B cell (primary cell): ENCODE measurements around the gene CLN3. TPM values are rescaled to one million over a fixed set of nuclear protein-coding genes. Genes with fewer than 3 reads are reported as not detected.

Experiments
- ATAC-seq: fragments of 200-7000 bp; cut with Tn5 transposase; one replicate; pipeline ENCODE4 v1.10.0; 2021; ENCODE audit warnings: low read depth, mild to moderate bottlenecking, moderate number of reproducible peaks, moderate library complexity
- CTCF ChIA-PET: fragments of 350-600 bp; sonication (Branson Sonifier 250); formaldehyde crosslinking; loops from one replicate; lab custom pipeline; 2021; ENCODE audit warnings: antibody characterized with exemption, inconsistent platforms; lab: Charles Lee
- POLR2A ChIA-PET: fragments of 350-600 bp; sonication (Branson Sonifier 250); formaldehyde crosslinking; loops from one replicate; lab custom pipeline; 2021; ENCODE audit warnings: antibody characterized with exemption; lab: Charles Lee
- DNase-seq: peaks from one replicate; pipeline ENCODE4 v3.0.0; 2013
- H2AFZ ChIP-seq: 2 replicates; pipeline ENCODE4 v1.6.1; 2012; ENCODE audit warnings: mild to moderate bottlenecking, low read depth, low read length; ENCODE audit not compliant: insufficient read depth, poor library complexity, severe bottlenecking
- H3K27ac ChIP-seq, 2 donors: 1 replicate in 1 of 2; 2 replicates in 1 of 2; pipeline ENCODE4 v1.5.1; 2012 to 2013; ENCODE audit warnings: low read length in 2 of 2, mild to moderate bottlenecking in 2 of 2, moderate library complexity in 1 of 2
- H3K27me3 ChIP-seq, 4 experiments: fragments of 200-600 bp in 1 of 4; sonication (generic) in 1 of 4; replicated peaks in 1 of 4; 1 replicate in 2 of 4; 2 replicates in 2 of 4; pipeline versions ENCODE4 v1.6.1 to v1.7.0; 2013 to 2016; ENCODE audit warnings: low read length in 3 of 4, mild to moderate bottlenecking in 2 of 4, mixed read lengths in 1 of 4, moderate library complexity in 1 of 4; ENCODE audit not compliant: insufficient read depth in 4 of 4, control insufficient read depth in 3 of 4; ENCODE audit errors: control extremely low read depth in 1 of 4
- H3K36me3 ChIP-seq, 2 experiments: replicated peaks in 1 of 2; 1 replicate in 1 of 2; 2 replicates in 1 of 2; pipeline versions ENCODE4 v1.6.1 to v1.7.1; 2013; ENCODE audit warnings: low read length in 1 of 2; ENCODE audit not compliant: insufficient read depth in 2 of 2, control insufficient read depth in 1 of 2; ENCODE audit errors: control extremely low read depth in 1 of 2, extremely low read depth in 1 of 2
- H3K4me1 ChIP-seq, 2 donors: fragments of 200-600 bp in 1 of 2; sonication (generic) in 1 of 2; 1 replicate in 1 of 2; 2 replicates in 1 of 2; pipeline versions ENCODE4 v1.5.1 to v1.6.1; 2013 to 2017; ENCODE audit warnings: low read length in 2 of 2; ENCODE audit not compliant: control insufficient read depth in 2 of 2, insufficient read depth in 2 of 2
- H3K4me2 ChIP-seq: replicated peaks from 2 replicates; pipeline ENCODE3; 2012; ENCODE audit warnings: mild to moderate bottlenecking, low read depth, low read length; ENCODE audit not compliant: poor library complexity, severe bottlenecking
- H3K4me3 ChIP-seq, 5 experiments: fragments of 200-600 bp in 1 of 5; sonication (generic) in 1 of 5; 1 replicate in 3 of 5; 2 replicates in 2 of 5; pipeline versions ENCODE4 v1.5.1 to v1.7.0; 2011 to 2016; ENCODE audit warnings: low read length in 4 of 5, mild to moderate bottlenecking in 4 of 5, low read depth in 2 of 5, control low read depth in 1 of 5, moderate library complexity in 1 of 5; ENCODE audit not compliant: insufficient read depth in 1 of 5; ENCODE audit errors: control extremely low read depth in 1 of 5, extremely low read depth in 1 of 5
- H3K79me2 ChIP-seq: fragments of 200-600 bp; sonication (generic); one replicate; pipeline ENCODE4 v1.6.0; 2016; ENCODE audit warnings: low read length; ENCODE audit not compliant: control insufficient read depth, insufficient read depth
- H3K9ac ChIP-seq: fragments of 200-600 bp; sonication (generic); 2 replicates; pipeline ENCODE4 v1.6.1; 2017; ENCODE audit warnings: mild to moderate bottlenecking, low read length, moderate library complexity
- H3K9me3 ChIP-seq, 3 donors: one replicate each; pipeline versions ENCODE4 v1.6.1 to v1.7.1; 2013; ENCODE audit warnings: low read length in 2 of 3; ENCODE audit not compliant: control insufficient read depth in 2 of 3, insufficient read depth in 1 of 3; ENCODE audit errors: control extremely low read depth in 1 of 3
- H4K20me1 ChIP-seq: 2 replicates; pipeline ENCODE4 v1.6.0; 2012; ENCODE audit warnings: mild to moderate bottlenecking, low read length; ENCODE audit not compliant: insufficient read depth, control insufficient read depth, poor library complexity, severe bottlenecking
- H3K27ac Mint-ChIP-seq: one replicate; pipeline ENCODE4 v1.8.0; 2021; ENCODE audit warnings: mixed read lengths
- H3K27me3 Mint-ChIP-seq: one replicate; pipeline ENCODE4 v1.8.0; 2021; ENCODE audit warnings: mixed read lengths
- H3K4me1 Mint-ChIP-seq: one replicate; pipeline ENCODE4 v1.8.0; 2021; ENCODE audit warnings: mixed read lengths
- H3K4me3 Mint-ChIP-seq: one replicate; pipeline ENCODE4 v1.8.0; 2021; ENCODE audit warnings: mixed read lengths
- H3K9me3 Mint-ChIP-seq: one replicate; pipeline ENCODE4 v1.8.0; 2022; ENCODE audit warnings: mixed read lengths; ENCODE audit not compliant: insufficient read depth
- EZH2 ChIP-seq: IDR thresholded peaks from 2 replicates; pipeline ENCODE4 v1.6.1; 2012; ENCODE audit warnings: borderline replicate concordance, low read depth, mild to moderate bottlenecking, moderate library complexity, low read length; ENCODE audit not compliant: insufficient read depth, poor library complexity, severe bottlenecking
- WGBS: methylation state at CpG from one replicate; pipeline ENCODE4 v1.1.5; 2013; ENCODE audit warnings: missing lambda C conversion rate; ENCODE audit not compliant: insufficient coverage; 5-methylcytosine and 5-hydroxymethylcytosine counted together
- intact Hi-C: fragments of 100-400 bp; cut with micrococcal nuclease; formaldehyde crosslinking; loops from one replicate; pipeline ENCODE4 v1.10.0; 2022
- polyA plus RNA-seq: library from polyadenylated mRNA; depleted of rRNA; stranded (reverse); fragments of >200 nt; gene quantifications from 2 replicates; pipeline ENCODE4 v1.2.3, GENCODE V29; 2012
- total RNA-seq, 2 donors: library from RNA; stranded (reverse); fragments of 120-200 nt in 1 of 2; gene quantifications; 1 replicate in 1 of 2; 2 replicates in 1 of 2; pipeline versions ENCODE4 v1.2.3 to v1.2.4, GENCODE V29; 2013 to 2022
- TF ChIP-seq, protein P1 (sequence below): fragments of 200-600 bp; IDR thresholded peaks from one replicate; pipeline ENCODE4 v1.8.0; 2022; ENCODE audit warnings: antibody characterized with exemption, mild to moderate bottlenecking

CLN3 gene
- total and polyA plus RNA-seq, 2 donors (not counting 1 experiment from before 2014, with no cell fraction given) = 34.3 to 37.7 TPM

GRCh38 chr16:28513484-28514181, 21.8 kb upstream of the CLN3 start:
- 97% methylated on average over 11 of the region's 12 CpGs for WGBS
- Histone ChIP-seq H4K20me1 (no peaks in the 10 kb centered on the region), H3K4me2 (no peak overlapping the region), H3K9me3 (no peaks in the 10 kb centered on the region), H3K27me3 (no peaks in the 10 kb centered on the region), H3K79me2 (no peaks in the 10 kb centered on the region), H3K9ac (no peak overlapping the region), H2AFZ (no peak overlapping the region), H3K36me3 (no peaks in the 10 kb centered on the region), H3K4me1 (peaks cover 0 to under 1% of the 10 kb centered on the region in 2 donors), H3K27ac (no peak overlapping the region), H3K4me3 (no peak overlapping the region)
- Mint-ChIP-seq H3K27ac (no peak overlapping the region), H3K27me3 (peaks cover 3% of the 10 kb centered on the region), H3K4me1 (peaks cover 3% of the 10 kb centered on the region), H3K4me3 (no peak overlapping the region), H3K9me3 (no peaks in the 10 kb centered on the region)
- POLR2A ChIA-PET = interaction anchor here (0.6 kb wide), 1 partner anchor 1448 kb away, joined by 4 read pairs; the partner anchor contains the start of gene TMEM219
- no peak for ATAC-seq
- CTCF ChIA-PET = no interaction called here
- intact Hi-C loops = no loop called here
- DNase-seq = no peak
- TF ChIP-seq EZH2 = no peak
- TF ChIP-seq, protein P1, sequence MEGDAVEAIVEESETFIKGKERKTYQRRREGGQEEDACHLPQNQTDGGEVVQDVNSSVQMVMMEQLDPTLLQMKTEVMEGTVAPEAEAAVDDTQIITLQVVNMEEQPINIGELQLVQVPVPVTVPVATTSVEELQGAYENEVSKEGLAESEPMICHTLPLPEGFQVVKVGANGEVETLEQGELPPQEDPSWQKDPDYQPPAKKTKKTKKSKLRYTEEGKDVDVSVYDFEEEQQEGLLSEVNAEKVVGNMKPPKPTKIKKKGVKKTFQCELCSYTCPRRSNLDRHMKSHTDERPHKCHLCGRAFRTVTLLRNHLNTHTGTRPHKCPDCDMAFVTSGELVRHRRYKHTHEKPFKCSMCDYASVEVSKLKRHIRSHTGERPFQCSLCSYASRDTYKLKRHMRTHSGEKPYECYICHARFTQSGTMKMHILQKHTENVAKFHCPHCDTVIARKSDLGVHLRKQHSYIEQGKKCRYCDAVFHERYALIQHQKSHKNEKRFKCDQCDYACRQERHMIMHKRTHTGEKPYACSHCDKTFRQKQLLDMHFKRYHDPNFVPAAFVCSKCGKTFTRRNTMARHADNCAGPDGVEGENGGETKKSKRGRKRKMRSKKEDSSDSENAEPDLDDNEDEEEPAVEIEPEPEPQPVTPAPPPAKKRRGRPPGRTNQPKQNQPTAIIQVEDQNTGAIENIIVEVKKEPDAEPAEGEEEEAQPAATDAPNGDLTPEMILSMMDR = no peak
